H1 (cell line): ENCODE results near the gene MSH2. TPM values are rescaled to one million over a fixed set of nuclear protein-coding genes. Genes with fewer than 3 reads are reported as not detected.

Source experiments
- CTCF ChIA-PET: fragments of 300-600 bp; sonication (Branson Sonifier 250); formaldehyde crosslinking; loops from one replicate; lab custom pipeline; 2021; ENCODE audit not compliant: partially characterized antibody; lab: Charles Lee
- POLR2A ChIA-PET: fragments of 300-600 bp; sonication (Branson Sonifier 250); formaldehyde crosslinking; loops from one replicate; lab custom pipeline; 2021; ENCODE audit warnings: inconsistent platforms; ENCODE audit not compliant: partially characterized antibody; lab: Charles Lee
- DNase-seq, 2 experiments: peaks; one replicate each; pipeline versions ENCODE4 v3.0.0 to v3.0.0-alpha.2; 2010 to 2022; ENCODE audit warnings: low spot score in 2 of 2, low read depth in 1 of 2, mixed read lengths in 1 of 2
- FAIRE-seq: peaks from 2 replicates; lab custom pipeline; 2011; peaks lifted over from hg19 to GRCh38; lab: Jason Lieb, UNC
- H2AFZ ChIP-seq: 2 replicates; pipeline ENCODE4 v1.8.1; 2012; ENCODE audit warnings: low read length, inconsistent platforms
- H2AK5ac ChIP-seq: 2 replicates; pipeline ENCODE4 v1.6.1; 2013; ENCODE audit warnings: low read depth, low read length
- H2BK120ac ChIP-seq: replicated peaks from 2 replicates; pipeline ENCODE3; 2013; ENCODE audit warnings: low read depth, low read length, inconsistent platforms
- H2BK12ac ChIP-seq: 2 replicates; pipeline ENCODE4 v1.6.1; 2013; ENCODE audit warnings: low read depth, low read length
- H2BK15ac ChIP-seq: 2 replicates; pipeline ENCODE4 v1.6.1; 2013; ENCODE audit warnings: low read length
- H2BK20ac ChIP-seq: 2 replicates; pipeline ENCODE4 v1.6.1; 2013; ENCODE audit warnings: low read length
- H2BK5ac ChIP-seq: 2 replicates; pipeline ENCODE4 v1.6.1; 2013; ENCODE audit warnings: low read depth, low read length
- H3K14ac ChIP-seq: 2 replicates; pipeline ENCODE4 v1.6.1; 2013; ENCODE audit warnings: inconsistent platforms; ENCODE audit not compliant: insufficient read length
- H3K18ac ChIP-seq: 2 replicates; pipeline ENCODE4 v1.6.1; 2013; ENCODE audit warnings: low read length; ENCODE audit errors: extremely low read depth
- H3K23ac ChIP-seq: 2 replicates; pipeline ENCODE4 v1.6.1; 2013; ENCODE audit warnings: inconsistent platforms; ENCODE audit not compliant: insufficient read length
- H3K23me2 ChIP-seq: 2 replicates; pipeline ENCODE4 v1.6.1; 2013; ENCODE audit warnings: low read depth, low read length
- H3K27ac ChIP-seq: 2 replicates; pipeline ENCODE4 v1.6.1; 2011; ENCODE audit warnings: low read depth, low read length, inconsistent platforms
- H3K27me3 ChIP-seq, 4 experiments: replicated peaks in 1 of 4; 1 replicate in 1 of 4; 2 replicates in 3 of 4; pipeline versions ENCODE4 v1.6.1 to v1.8.1; 2011 to 2013; ENCODE audit warnings: low read length in 3 of 4, mild to moderate bottlenecking in 3 of 4, inconsistent platforms in 2 of 4, mixed read lengths in 2 of 4, moderate library complexity in 1 of 4; ENCODE audit not compliant: control insufficient read depth in 3 of 4, insufficient read depth in 3 of 4; ENCODE audit errors: extremely low read depth in 1 of 4
- H3K36me3 ChIP-seq, 4 experiments: 2 replicates each; pipeline versions ENCODE4 v1.6.1 to v1.8.1; 2011 to 2013; ENCODE audit warnings: mild to moderate bottlenecking in 4 of 4, low read length in 3 of 4, moderate library complexity in 2 of 4, control low read depth in 1 of 4, inconsistent platforms in 1 of 4; ENCODE audit not compliant: insufficient read depth in 4 of 4, control insufficient read depth in 2 of 4
- H3K4ac ChIP-seq: replicated peaks from 2 replicates; pipeline ENCODE3; 2013; ENCODE audit warnings: low read length, low read depth, mixed read lengths, inconsistent platforms; ENCODE audit not compliant: insufficient read length
- H3K4me1 ChIP-seq, 4 experiments: replicated peaks in 1 of 4; 1 replicate in 1 of 4; 2 replicates in 3 of 4; pipeline versions ENCODE4 v1.6.1 to v1.8.1; 2011 to 2013; ENCODE audit warnings: low read length in 3 of 4, inconsistent platforms in 2 of 4, mixed read lengths in 1 of 4; ENCODE audit not compliant: insufficient read depth in 4 of 4, control insufficient read depth in 3 of 4
- H3K4me2 ChIP-seq, 2 experiments: 2 replicates each; pipeline versions ENCODE4 v1.6.1 to v1.8.1; 2011 to 2013; ENCODE audit warnings: low read depth in 2 of 2, low read length in 2 of 2, control low read depth in 1 of 2, inconsistent platforms in 1 of 2, mild to moderate bottlenecking in 1 of 2; ENCODE audit not compliant: insufficient read depth in 1 of 2
- H3K4me3 ChIP-seq, 4 experiments: fragments of 200-600, 300-600 bp in 1 of 4; sonication (generic), shearing (Covaris generic), sonication (Bioruptor Twin) in 1 of 4; 2 replicates each; pipeline versions ENCODE4 v1.5.1 to v1.8.1; 2011 to 2016; ENCODE audit warnings: low read length in 4 of 4, low read depth in 3 of 4, control low read depth in 2 of 4, inconsistent platforms in 2 of 4, mild to moderate bottlenecking in 2 of 4, mixed read lengths in 1 of 4, moderate library complexity in 1 of 4; ENCODE audit not compliant: insufficient read depth in 2 of 4; ENCODE audit errors: extremely low read depth in 1 of 4
- H3K56ac ChIP-seq: replicated peaks from 2 replicates; pipeline ENCODE3; 2013; ENCODE audit warnings: low read depth, mild to moderate bottlenecking, mixed read lengths, low read length, inconsistent platforms; ENCODE audit not compliant: insufficient read length
- H3K79me1 ChIP-seq: 2 replicates; pipeline ENCODE4 v1.6.1; 2013; ENCODE audit warnings: low read depth, low read length, control low read depth
- H3K79me2 ChIP-seq, 2 experiments: 2 replicates each; pipeline versions ENCODE4 v1.6.1 to v1.8.1; 2012 to 2013; ENCODE audit warnings: low read length in 2 of 2, mild to moderate bottlenecking in 2 of 2, inconsistent platforms in 1 of 2; ENCODE audit not compliant: insufficient read depth in 2 of 2, control insufficient read depth in 1 of 2
- H3K9ac ChIP-seq, 4 experiments: replicated peaks in 1 of 4; 1 replicate in 1 of 4; 2 replicates in 3 of 4; pipeline versions ENCODE4 v1.6.1 to v1.8.1; 2011 to 2013; ENCODE audit warnings: low read depth in 3 of 4, low read length in 3 of 4, control low read depth in 2 of 4, mild to moderate bottlenecking in 2 of 4, moderate library complexity in 2 of 4, inconsistent platforms in 1 of 4; ENCODE audit errors: extremely low read depth in 1 of 4
- H3K9me3 ChIP-seq, 2 experiments: 2 replicates each; pipeline versions ENCODE4 v1.6.1 to v1.8.1; 2012 to 2013; ENCODE audit warnings: mild to moderate bottlenecking in 2 of 2, moderate library complexity in 2 of 2, control low read depth in 1 of 2, inconsistent platforms in 1 of 2, low read depth in 1 of 2, low read length in 1 of 2, mixed read lengths in 1 of 2; ENCODE audit not compliant: insufficient read depth in 2 of 2
- H4K20me1 ChIP-seq, 2 experiments: replicated peaks in 1 of 2; 2 replicates each; pipeline versions ENCODE3 to v1.8.1; 2011 to 2013; ENCODE audit warnings: inconsistent platforms in 2 of 2, low read length in 2 of 2, mild to moderate bottlenecking in 1 of 2; ENCODE audit not compliant: insufficient read depth in 2 of 2, control insufficient read depth in 1 of 2
- H4K5ac ChIP-seq: 2 replicates; pipeline ENCODE4 v1.6.1; 2013; ENCODE audit warnings: low read length, low read depth, mixed read lengths, inconsistent platforms; ENCODE audit not compliant: insufficient read length
- H4K8ac ChIP-seq: 2 replicates; pipeline ENCODE4 v1.8.0; 2013; ENCODE audit warnings: mild to moderate bottlenecking, moderate library complexity, low read length, inconsistent platforms; ENCODE audit not compliant: insufficient read depth; ENCODE audit errors: extremely low read depth
- H4K91ac ChIP-seq: replicated peaks from 2 replicates; pipeline ENCODE3; 2013; ENCODE audit warnings: low read length, mixed read lengths, inconsistent platforms; ENCODE audit not compliant: insufficient read length
- ATF3 ChIP-seq: IDR thresholded peaks from 2 replicates; pipeline ENCODE4 v1.6.1; 2011; ENCODE audit warnings: low read depth, mild to moderate bottlenecking, low read length; ENCODE audit not compliant: insufficient read depth
- CBX8 ChIP-seq: fragments of 300-800, 300-1000 bp; sonication (generic); IDR thresholded peaks from 2 replicates; pipeline ENCODE4 v1.7.1; 2016; ENCODE audit warnings: low read depth, low read length, borderline replicate concordance
- EZH2 ChIP-seq: fragments of 200-600 bp; sonication (generic); IDR thresholded peaks from 2 replicates; pipeline ENCODE4 v1.7.1; 2012; ENCODE audit warnings: low read depth, mild to moderate bottlenecking, moderate library complexity, low read length, inconsistent platforms; ENCODE audit not compliant: severe bottlenecking
- GABPA ChIP-seq: IDR thresholded peaks from 2 replicates; pipeline ENCODE4 v1.6.1; 2011; ENCODE audit warnings: mild to moderate bottlenecking, low read length, moderate library complexity, borderline replicate concordance; ENCODE audit not compliant: insufficient read depth
- GTF2F1 ChIP-seq: IDR thresholded peaks from 2 replicates; pipeline ENCODE4 v1.6.1; 2012; ENCODE audit warnings: low read depth, low read length, improper control_type of control experiment, borderline replicate concordance
- HDAC2 ChIP-seq, 2 experiments: fragments of 300-600 bp in 1 of 2; sonication (generic) in 1 of 2; IDR thresholded peaks; 2 replicates each; pipeline ENCODE4 v1.6.1; 2011 to 2012; ENCODE audit warnings: low read depth in 2 of 2, low read length in 2 of 2, mild to moderate bottlenecking in 2 of 2, moderate library complexity in 2 of 2, borderline replicate concordance in 1 of 2, inconsistent platforms in 1 of 2
- PHF8 ChIP-seq: fragments of 200-600 bp; sonication (generic); conservative IDR thresholded peaks from 2 replicates; pipeline ENCODE4 v1.7.1; 2012; ENCODE audit warnings: low read depth, mild to moderate bottlenecking, inconsistent platforms, low read length, moderate library complexity
- RBBP5 ChIP-seq: IDR thresholded peaks from 2 replicates; pipeline ENCODE4 v1.7.1; 2012; ENCODE audit warnings: low read depth, mild to moderate bottlenecking, inconsistent platforms, low read length, moderate library complexity, borderline replicate concordance
- SIX5 ChIP-seq: IDR thresholded peaks from 2 replicates; pipeline ENCODE4 v1.6.1; 2011; ENCODE audit warnings: mild to moderate bottlenecking, low read depth, low read length
- TAF1 ChIP-seq: IDR thresholded peaks from 2 replicates; pipeline ENCODE4 v1.6.1; 2011; ENCODE audit warnings: mild to moderate bottlenecking, low read depth, low read length
- WGBS, 2 experiments: shearing (Covaris generic) in 1 of 2; methylation state at CpG; one replicate each; pipeline versions ENCODE4 v1.1.6 to v1.1.7; 2013 to 2015; ENCODE audit warnings: low lambda C conversion rate in 2 of 2, mixed read lengths in 2 of 2, inconsistent platforms in 1 of 2, low coverage in 1 of 2, missing lambda C conversion rate in 1 of 2; ENCODE audit not compliant: insufficient replicate concordance in 2 of 2, insufficient coverage in 1 of 2, insufficient read length in 1 of 2; ENCODE audit errors: extremely low coverage in 1 of 2, missing lambda C conversion rate in 1 of 2; 5-methylcytosine and 5-hydroxymethylcytosine counted together
- polyA plus RNA-seq, 7 experiments: library from polyadenylated mRNA; depleted of rRNA in 3 of 7; stranded (reverse) in 5 of 7; unstranded in 2 of 7; fragments of >200 nt in 5 of 7; fragments of 200-250 nt in 2 of 7; gene quantifications; 1 replicate in 5 of 7; 2 replicates in 1 of 7; 4 replicates in 1 of 7; pipeline versions ENCODE4 v1.2.1 to v1.2.3, GENCODE V29; 2011 to 2013; ENCODE audit warnings: missing spikeins in 2 of 7, mixed read lengths in 2 of 7
- total RNA-seq: library from RNA; stranded (reverse); fragmentation: NEBNext Ultra II Directional; extraction: Animal tissue kit (Norgen Biotek cat#: 25700); gene quantifications from 2 replicates; pipeline ENCODE4 v1.2.1, GENCODE V29; 2021

The MSH2 gene
- total and polyA plus RNA-seq, 2 of the 8 experiments (the other 6 are each of a cell fraction or from before 2014, with no cell fraction given), result 64.1 to 228 TPM

DNA sequence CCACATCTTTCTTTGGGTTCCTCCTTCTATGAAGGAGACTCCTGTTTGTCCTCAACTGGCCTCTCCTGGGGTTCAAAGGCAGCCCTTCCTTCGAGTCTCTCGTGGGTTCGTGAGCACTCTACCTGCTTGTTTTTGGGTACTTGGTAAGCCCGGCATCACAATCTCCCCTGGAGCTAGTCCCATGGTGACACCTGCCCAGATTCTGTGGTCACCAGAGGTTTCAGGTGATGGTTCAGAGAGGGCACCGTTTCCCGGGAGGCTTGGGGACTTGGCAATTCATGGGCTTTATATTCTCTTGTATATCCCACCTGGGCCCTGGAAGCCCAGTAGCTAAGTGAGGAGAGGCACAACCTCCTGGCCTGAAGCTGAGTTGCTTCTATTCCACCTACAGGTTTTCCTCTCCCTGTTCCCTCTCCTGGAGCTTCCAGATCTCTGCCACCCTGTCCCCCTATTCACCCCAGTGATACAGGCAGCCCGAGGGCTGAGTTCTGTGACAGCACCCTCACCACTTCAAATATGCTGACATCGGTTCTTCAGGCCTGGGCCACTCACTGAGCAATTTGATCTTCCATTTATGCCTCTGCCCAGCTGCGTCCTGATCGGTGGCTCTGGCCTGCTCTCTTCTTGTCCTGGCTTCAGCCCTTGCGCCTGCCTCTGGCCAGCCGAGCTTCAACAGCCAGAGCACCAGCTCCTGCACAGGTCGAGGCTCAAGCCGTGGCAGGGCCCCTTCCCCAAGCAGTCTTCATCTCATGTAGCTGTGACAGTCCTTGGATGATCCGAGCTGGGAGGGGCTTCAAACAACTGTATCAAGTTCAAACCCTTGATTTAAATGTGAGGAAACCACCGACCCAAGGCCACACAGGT, 91.5 kb downstream of the MSH2 start:
- DNase-seq (peak in 1 of 2 experiments; percentile 41), FAIRE-seq (no peak)
- H4K5ac ChIP-seq, result no peak overlapping the region
- no peaks in the 10 kb centered on the region for H3K79me2 ChIP-seq
- H3K18ac ChIP-seq, result no peak overlapping the region; the same call in 1 of the 2 replicates
- no peak overlapping the region for H3K4me3 ChIP-seq
- no peak overlapping the region for H2BK5ac ChIP-seq
- no peaks in the 10 kb centered on the region for H3K36me3 ChIP-seq
- H3K9ac ChIP-seq, result no peak overlapping the region
- no peak overlapping the region for H2BK20ac ChIP-seq
- H3K27ac ChIP-seq, result no peak overlapping the region
- H2AK5ac ChIP-seq, result no peak overlapping the region
- no peak overlapping the region for H2AFZ ChIP-seq
- H3K79me1 ChIP-seq, result no peaks in the 10 kb centered on the region
- POLR2A ChIA-PET, result interaction anchor here (0.9 to 1.5 kb wide), 4 partner anchors 9 to 12 kb away, joined by 3 to 6 read pairs (median 4); no protein-coding TSS in a partner anchor
- no peak overlapping the region for H3K4me2 ChIP-seq
- WGBS, 2 experiments, result 90% methylated on average over 15 of the region's 16 CpGs; no CpG with 5 or more reads in 1 of the 2 experiments
- H2BK15ac ChIP-seq, result no peak overlapping the region
- H3K14ac ChIP-seq, result no peak overlapping the region
- H3K4me1 ChIP-seq, result no peaks in the 10 kb centered on the region; a peak in 3 of 7 replicates
- no peak overlapping the region for H2BK12ac ChIP-seq
- no peak overlapping the region for H4K91ac ChIP-seq
- H3K56ac ChIP-seq, result no peak overlapping the region
- H3K9me3 ChIP-seq, result peaks cover 6% of the 10 kb centered on the region in 2 experiments; a peak in 3 of 4 replicates
- no peaks in the 10 kb centered on the region for H3K23me2 ChIP-seq
- CTCF ChIA-PET, result interaction anchor here (1.4 to 1.8 kb wide), 3 partner anchors 16 to 273 kb away, joined by 4 to 6 read pairs (median 5); no protein-coding TSS in a partner anchor
- H4K8ac ChIP-seq, result no peak overlapping the region
- no peak overlapping the region for H3K4ac ChIP-seq
- no peaks in the 10 kb centered on the region for H3K27me3 ChIP-seq
- H2BK120ac ChIP-seq, result no peak overlapping the region
- no peak overlapping the region for H3K23ac ChIP-seq
- no peaks in the 10 kb centered on the region for H4K20me1 ChIP-seq
- TF ChIP-seq ATF3, result no peak
- TF ChIP-seq HDAC2 (IDR thresholded peaks at IDR 0.05; ENCODE audit: borderline replicate concordance in 1 of 2, low read depth in 2 of 2, low read length in 2 of 2), result no peak
- no peak for TF ChIP-seq GTF2F1
- no peak for TF ChIP-seq RBBP5
- no peak for TF ChIP-seq SIX5
- no peak for TF ChIP-seq CBX8
- no peak for TF ChIP-seq PHF8
- no peak for TF ChIP-seq EZH2
- TF ChIP-seq TAF1, result no peak
- no peak for TF ChIP-seq GABPA
